B cell (primary cell): ENCODE results near the gene RNF223. TPM values are rescaled to one million over a fixed set of nuclear protein-coding genes. Genes with fewer than 3 reads are reported as not detected.

ENCODE experiments used
- ATAC-seq: fragments of 200-7000 bp; cut with Tn5 transposase; one replicate; pipeline ENCODE4 v1.10.0; 2021; ENCODE audit warnings: low read depth, mild to moderate bottlenecking, moderate number of reproducible peaks, moderate library complexity
- CTCF ChIA-PET: fragments of 350-600 bp; sonication (Branson Sonifier 250); formaldehyde crosslinking; loops from one replicate; lab custom pipeline; 2021; ENCODE audit warnings: antibody characterized with exemption, inconsistent platforms; lab: Charles Lee
- POLR2A ChIA-PET: fragments of 350-600 bp; sonication (Branson Sonifier 250); formaldehyde crosslinking; loops from one replicate; lab custom pipeline; 2021; ENCODE audit warnings: antibody characterized with exemption; lab: Charles Lee
- DNase-seq: peaks from one replicate; pipeline ENCODE4 v3.0.0; 2013
- H2AFZ ChIP-seq: 2 replicates; pipeline ENCODE4 v1.6.1; 2012; ENCODE audit warnings: mild to moderate bottlenecking, low read depth, low read length; ENCODE audit not compliant: insufficient read depth, poor library complexity, severe bottlenecking
- H3K27ac ChIP-seq, 2 donors: 1 replicate in 1 of 2; 2 replicates in 1 of 2; pipeline ENCODE4 v1.5.1; 2012 to 2013; ENCODE audit warnings: low read length in 2 of 2, mild to moderate bottlenecking in 2 of 2, moderate library complexity in 1 of 2
- H3K27me3 ChIP-seq, 4 experiments: fragments of 200-600 bp in 1 of 4; sonication (generic) in 1 of 4; replicated peaks in 1 of 4; 1 replicate in 2 of 4; 2 replicates in 2 of 4; pipeline versions ENCODE4 v1.6.1 to v1.7.0; 2013 to 2016; ENCODE audit warnings: low read length in 3 of 4, mild to moderate bottlenecking in 2 of 4, mixed read lengths in 1 of 4, moderate library complexity in 1 of 4; ENCODE audit not compliant: insufficient read depth in 4 of 4, control insufficient read depth in 3 of 4; ENCODE audit errors: control extremely low read depth in 1 of 4
- H3K36me3 ChIP-seq, 2 experiments: replicated peaks in 1 of 2; 1 replicate in 1 of 2; 2 replicates in 1 of 2; pipeline versions ENCODE4 v1.6.1 to v1.7.1; 2013; ENCODE audit warnings: low read length in 1 of 2; ENCODE audit not compliant: insufficient read depth in 2 of 2, control insufficient read depth in 1 of 2; ENCODE audit errors: control extremely low read depth in 1 of 2, extremely low read depth in 1 of 2
- H3K4me1 ChIP-seq, 2 donors: fragments of 200-600 bp in 1 of 2; sonication (generic) in 1 of 2; 1 replicate in 1 of 2; 2 replicates in 1 of 2; pipeline versions ENCODE4 v1.5.1 to v1.6.1; 2013 to 2017; ENCODE audit warnings: low read length in 2 of 2; ENCODE audit not compliant: control insufficient read depth in 2 of 2, insufficient read depth in 2 of 2
- H3K4me2 ChIP-seq: replicated peaks from 2 replicates; pipeline ENCODE3; 2012; ENCODE audit warnings: mild to moderate bottlenecking, low read depth, low read length; ENCODE audit not compliant: poor library complexity, severe bottlenecking
- H3K4me3 ChIP-seq, 5 experiments: fragments of 200-600 bp in 1 of 5; sonication (generic) in 1 of 5; 1 replicate in 3 of 5; 2 replicates in 2 of 5; pipeline versions ENCODE4 v1.5.1 to v1.7.0; 2011 to 2016; ENCODE audit warnings: low read length in 4 of 5, mild to moderate bottlenecking in 4 of 5, low read depth in 2 of 5, control low read depth in 1 of 5, moderate library complexity in 1 of 5; ENCODE audit not compliant: insufficient read depth in 1 of 5; ENCODE audit errors: control extremely low read depth in 1 of 5, extremely low read depth in 1 of 5
- H3K79me2 ChIP-seq: fragments of 200-600 bp; sonication (generic); one replicate; pipeline ENCODE4 v1.6.0; 2016; ENCODE audit warnings: low read length; ENCODE audit not compliant: control insufficient read depth, insufficient read depth
- H3K9ac ChIP-seq: fragments of 200-600 bp; sonication (generic); 2 replicates; pipeline ENCODE4 v1.6.1; 2017; ENCODE audit warnings: mild to moderate bottlenecking, low read length, moderate library complexity
- H3K9me3 ChIP-seq, 3 donors: one replicate each; pipeline versions ENCODE4 v1.6.1 to v1.7.1; 2013; ENCODE audit warnings: low read length in 2 of 3; ENCODE audit not compliant: control insufficient read depth in 2 of 3, insufficient read depth in 1 of 3; ENCODE audit errors: control extremely low read depth in 1 of 3
- H4K20me1 ChIP-seq: 2 replicates; pipeline ENCODE4 v1.6.0; 2012; ENCODE audit warnings: mild to moderate bottlenecking, low read length; ENCODE audit not compliant: insufficient read depth, control insufficient read depth, poor library complexity, severe bottlenecking
- H3K27ac Mint-ChIP-seq: one replicate; pipeline ENCODE4 v1.8.0; 2021; ENCODE audit warnings: mixed read lengths
- H3K27me3 Mint-ChIP-seq: one replicate; pipeline ENCODE4 v1.8.0; 2021; ENCODE audit warnings: mixed read lengths
- H3K4me1 Mint-ChIP-seq: one replicate; pipeline ENCODE4 v1.8.0; 2021; ENCODE audit warnings: mixed read lengths
- H3K4me3 Mint-ChIP-seq: one replicate; pipeline ENCODE4 v1.8.0; 2021; ENCODE audit warnings: mixed read lengths
- H3K9me3 Mint-ChIP-seq: one replicate; pipeline ENCODE4 v1.8.0; 2022; ENCODE audit warnings: mixed read lengths; ENCODE audit not compliant: insufficient read depth
- CTCF ChIP-seq: fragments of 200-600 bp; IDR thresholded peaks from one replicate; pipeline ENCODE4 v1.8.0; 2022; ENCODE audit warnings: antibody characterized with exemption, mild to moderate bottlenecking
- EZH2 ChIP-seq: IDR thresholded peaks from 2 replicates; pipeline ENCODE4 v1.6.1; 2012; ENCODE audit warnings: borderline replicate concordance, low read depth, mild to moderate bottlenecking, moderate library complexity, low read length; ENCODE audit not compliant: insufficient read depth, poor library complexity, severe bottlenecking
- WGBS: methylation state at CpG from one replicate; pipeline ENCODE4 v1.1.5; 2013; ENCODE audit warnings: missing lambda C conversion rate; ENCODE audit not compliant: insufficient coverage; 5-methylcytosine and 5-hydroxymethylcytosine counted together
- intact Hi-C: fragments of 100-400 bp; cut with micrococcal nuclease; formaldehyde crosslinking; loops from one replicate; pipeline ENCODE4 v1.10.0; 2022
- polyA plus RNA-seq: library from polyadenylated mRNA; depleted of rRNA; stranded (reverse); fragments of >200 nt; gene quantifications from 2 replicates; pipeline ENCODE4 v1.2.3, GENCODE V29; 2012
- total RNA-seq, 2 donors: library from RNA; stranded (reverse); fragments of 120-200 nt in 1 of 2; gene quantifications; 1 replicate in 1 of 2; 2 replicates in 1 of 2; pipeline versions ENCODE4 v1.2.3 to v1.2.4, GENCODE V29; 2013 to 2022

Gene RNF223
- total and polyA plus RNA-seq, 2 donors (not counting 1 experiment from before 2014, with no cell fraction given), result not detected

- Histone ChIP-seq H2AFZ (no peak overlapping the region), H3K4me3 (no peak overlapping the region), H3K36me3 (no peaks in the 10 kb centered on the region), H3K9ac (no peak overlapping the region), H3K9me3 (no peaks in the 10 kb centered on the region), H3K79me2 (no peaks in the 10 kb centered on the region), H3K4me2 (no peak overlapping the region), H3K27ac (no peak overlapping the region), H3K27me3 (no peaks in the 10 kb centered on the region), H4K20me1 (no peaks in the 10 kb centered on the region), H3K4me1 (peaks cover 0 to 7% of the 10 kb centered on the region in 2 donors)
- Mint-ChIP-seq H3K9me3 (no peaks in the 10 kb centered on the region), H3K27ac (no peak overlapping the region), H3K4me3 (no peak overlapping the region), H3K27me3 (no peaks in the 10 kb centered on the region), H3K4me1 (peaks cover 5% of the 10 kb centered on the region)
- intact Hi-C loops, result no loop called here
- WGBS, result 96% methylated on average over 46 of the region's 46 CpGs
- no peak for ATAC-seq
- ChIA-PET POLR2A (no interaction called here), CTCF (no interaction called here)
- no peak for DNase-seq
- TF ChIP-seq CTCF, result no peak
- no peak for TF ChIP-seq EZH2
Observed at GRCh38 chr1:1088801-1089680, 14.9 kb upstream of the RNF223 start.
